GM06990 (cell line): ENCODE measurements around the gene EML2.

ENCODE experiments used
- DNase-seq: peaks from one replicate; pipeline ENCODE4 v3.0.0-alpha.2; 2011; ENCODE audit not compliant: insufficient read length; ENCODE audit errors: extremely low read depth
- H3K27me3 ChIP-seq: replicated peaks from 2 replicates; pipeline ENCODE4 v1.6.0; 2011; ENCODE audit warnings: low read length; ENCODE audit not compliant: control insufficient read depth, insufficient read depth
- H3K36me3 ChIP-seq: 2 replicates; pipeline ENCODE4 v1.5.1; 2011; ENCODE audit warnings: low read length; ENCODE audit not compliant: control insufficient read depth, insufficient read depth
- H3K4me3 ChIP-seq: replicated peaks from 2 replicates; pipeline ENCODE4 v1.5.1; 2011; ENCODE audit warnings: low read depth, mild to moderate bottlenecking, control low read depth, low read length
- TF ChIP-seq, protein P1 (sequence below): IDR thresholded peaks from 2 replicates; pipeline ENCODE4 v1.5.1; 2011; ENCODE audit warnings: low read length, control low read depth, mild to moderate bottlenecking, inconsistent platforms; ENCODE audit not compliant: insufficient read depth, poor library complexity, severe bottlenecking

EML2 gene

DNA sequence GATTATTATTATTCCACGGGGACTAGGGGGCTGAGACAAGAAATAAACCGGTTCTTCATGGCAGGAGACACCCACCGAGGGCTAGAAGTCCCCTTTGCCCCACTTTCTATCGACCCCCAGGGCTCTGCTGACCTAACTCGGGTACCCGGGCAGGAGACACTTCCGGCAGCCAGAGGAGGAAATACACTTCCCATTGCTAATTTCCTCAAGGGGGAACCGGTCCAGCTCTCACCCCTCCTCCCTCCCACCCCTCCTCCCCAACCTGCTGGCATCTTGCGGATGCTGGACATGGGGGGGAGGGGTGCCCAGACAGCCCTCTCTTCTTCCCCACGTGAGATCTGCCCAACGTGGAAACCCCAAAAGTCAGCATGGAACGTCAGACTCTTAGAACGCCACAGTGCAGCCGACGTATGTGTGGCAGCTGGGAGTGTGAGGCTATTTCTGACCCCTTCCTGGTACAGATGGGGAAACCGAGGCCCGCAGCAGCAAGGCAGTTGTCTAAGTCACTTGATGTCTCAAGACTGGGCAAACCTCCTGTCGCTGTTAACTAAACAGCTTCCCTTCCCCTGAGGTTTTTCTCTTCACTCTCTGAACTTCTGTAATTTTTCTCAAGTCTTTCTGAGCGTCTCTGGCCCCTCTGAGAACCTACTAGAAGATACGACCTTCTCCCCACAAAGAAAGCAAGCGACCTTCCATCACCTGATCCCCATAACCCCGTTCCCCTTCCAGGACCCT, 40.8 kb downstream of the EML2 start:
- DNase-seq = no peak
- TF ChIP-seq, protein P1, sequence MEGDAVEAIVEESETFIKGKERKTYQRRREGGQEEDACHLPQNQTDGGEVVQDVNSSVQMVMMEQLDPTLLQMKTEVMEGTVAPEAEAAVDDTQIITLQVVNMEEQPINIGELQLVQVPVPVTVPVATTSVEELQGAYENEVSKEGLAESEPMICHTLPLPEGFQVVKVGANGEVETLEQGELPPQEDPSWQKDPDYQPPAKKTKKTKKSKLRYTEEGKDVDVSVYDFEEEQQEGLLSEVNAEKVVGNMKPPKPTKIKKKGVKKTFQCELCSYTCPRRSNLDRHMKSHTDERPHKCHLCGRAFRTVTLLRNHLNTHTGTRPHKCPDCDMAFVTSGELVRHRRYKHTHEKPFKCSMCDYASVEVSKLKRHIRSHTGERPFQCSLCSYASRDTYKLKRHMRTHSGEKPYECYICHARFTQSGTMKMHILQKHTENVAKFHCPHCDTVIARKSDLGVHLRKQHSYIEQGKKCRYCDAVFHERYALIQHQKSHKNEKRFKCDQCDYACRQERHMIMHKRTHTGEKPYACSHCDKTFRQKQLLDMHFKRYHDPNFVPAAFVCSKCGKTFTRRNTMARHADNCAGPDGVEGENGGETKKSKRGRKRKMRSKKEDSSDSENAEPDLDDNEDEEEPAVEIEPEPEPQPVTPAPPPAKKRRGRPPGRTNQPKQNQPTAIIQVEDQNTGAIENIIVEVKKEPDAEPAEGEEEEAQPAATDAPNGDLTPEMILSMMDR = no peak
- no peak overlapping the region; the same call in 1 of the 2 replicates for H3K4me3 ChIP-seq
- H3K27me3 ChIP-seq = peaks cover 1% of the 10 kb centered on the region
- H3K36me3 ChIP-seq = no peaks in the 10 kb centered on the region

DNA sequence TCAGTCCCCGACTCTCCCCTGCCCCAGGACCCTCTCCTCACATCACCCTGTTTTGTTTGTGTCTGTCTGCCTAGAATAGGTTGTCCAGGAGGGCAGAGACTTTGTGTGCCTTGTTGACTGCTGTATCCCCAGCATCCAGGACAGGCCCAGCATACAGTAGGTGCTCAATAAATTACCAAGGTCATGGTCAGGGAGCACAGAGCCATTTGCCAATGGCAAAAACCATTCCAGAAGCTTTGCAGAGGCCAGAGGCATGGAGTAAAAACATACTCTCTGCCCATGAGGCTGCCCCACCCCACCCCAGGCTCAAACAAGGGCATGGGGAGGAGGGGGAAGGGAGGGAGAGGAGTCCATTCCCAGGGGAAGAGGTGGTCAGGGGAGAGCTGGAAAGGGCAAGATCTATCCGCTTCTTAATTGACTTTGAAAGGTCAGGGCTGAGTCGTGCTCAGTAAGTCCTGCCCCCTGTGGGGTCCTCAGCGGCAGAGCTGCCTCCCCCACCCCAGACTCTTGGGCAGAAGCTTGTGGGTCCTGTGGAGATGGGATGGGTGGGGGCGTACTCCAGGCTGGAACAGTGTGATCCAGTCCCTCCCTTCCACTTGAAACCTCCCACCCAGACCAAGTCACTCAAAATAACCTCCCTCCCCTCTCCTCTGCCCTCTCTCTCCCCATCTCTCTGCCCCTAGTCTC, 41.6 kb downstream of the EML2 start:
- peaks cover 1% of the 10 kb centered on the region for H3K27me3 ChIP-seq
- TF ChIP-seq, protein P1 = no peak
- no peak for DNase-seq
- no peaks in the 10 kb centered on the region for H3K36me3 ChIP-seq
- H3K4me3 ChIP-seq = no peak overlapping the region

DNA sequence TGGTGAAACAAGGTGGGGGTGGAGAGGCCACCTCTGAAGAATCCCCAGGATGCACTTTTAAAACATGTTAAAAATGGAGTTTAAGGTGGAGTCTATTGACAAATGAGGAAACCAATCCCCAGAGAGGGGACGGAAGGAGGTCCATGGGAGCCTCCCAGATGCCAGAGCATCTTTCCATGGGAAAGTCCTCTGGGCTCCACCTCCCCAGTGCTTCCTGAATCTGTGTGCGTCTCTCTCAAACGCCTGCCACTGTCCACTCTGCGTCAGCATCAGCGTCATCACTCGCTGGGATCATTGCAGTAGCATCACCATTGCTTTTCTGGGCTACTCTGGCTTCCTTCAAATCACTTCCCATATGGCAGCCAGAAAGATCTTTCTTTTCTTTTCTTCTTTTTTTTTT, 43.4 kb downstream of the EML2 start:
- H3K27me3 ChIP-seq = peaks cover 1% of the 10 kb centered on the region
- no peak for DNase-seq

GRCh38 chr19:45593520-45593919, 45.7 kb downstream of the EML2 start:
- Histone ChIP-seq H3K36me3 (no peaks in the 10 kb centered on the region), H3K27me3 (peaks cover under 1% of the 10 kb centered on the region; the same call in 1 of the 2 replicates), H3K4me3 (no peak overlapping the region)
- TF ChIP-seq, protein P1 = no peak
- DNase-seq = no peak

More for the DNA sequence above, 43.4 kb downstream of the EML2 start:
- TF ChIP-seq, protein P1 = no peak
- Histone ChIP-seq H3K36me3 (no peaks in the 10 kb centered on the region), H3K4me3 (no peak overlapping the region)

GRCh38 chr19:45592366-45592765, 46.8 kb downstream of the EML2 start:
- no peaks in the 10 kb centered on the region for H3K27me3 ChIP-seq
- H3K4me3 ChIP-seq = no peak overlapping the region
- TF ChIP-seq, protein P1 = no peak
- H3K36me3 ChIP-seq = no peaks in the 10 kb centered on the region
- no peak for DNase-seq
